ENCODE data around the gene N4BP3.

Gene N4BP3

GRCh38 chr5:178155065-178155464 lies 41.7 kb downstream of the N4BP3 start:
- DNase-seq (ENCODE audit: insufficient read length) (no peak), FAIRE-seq (no peak)
- TF ChIP-seq TAF1 (IDR thresholded peaks at IDR 0.05; ENCODE audit: borderline replicate concordance, low read depth, low read length) (no peak), POLR2A (IDR thresholded peaks at IDR 0.05; ENCODE audit: low read depth, low read length) (no peak), POLR2AphosphoS5 (IDR thresholded peaks at IDR 0.05; ENCODE audit: low read depth, low read length) (no peak)

- no peak for TF ChIP-seq TAF1 (IDR thresholded peaks at IDR 0.05; ENCODE audit: borderline replicate concordance, low read depth, low read length)
- TF ChIP-seq POLR2A (IDR thresholded peaks at IDR 0.05; ENCODE audit: low read depth, low read length), result no peak
- no peak for TF ChIP-seq POLR2AphosphoS5 (IDR thresholded peaks at IDR 0.05; ENCODE audit: low read depth, low read length)
- FAIRE-seq, result no peak
- no peak for DNase-seq (ENCODE audit: insufficient read length)
Measured at GRCh38 chr5:178160176-178160575, 46.8 kb downstream of the N4BP3 start.

- TF ChIP-seq POLR2AphosphoS5 (IDR thresholded peaks at IDR 0.05; ENCODE audit: low read depth, low read length) (no peak), TAF1 (IDR thresholded peaks at IDR 0.05; ENCODE audit: borderline replicate concordance, low read depth, low read length) (no peak), POLR2A (IDR thresholded peaks at IDR 0.05; ENCODE audit: low read depth, low read length) (no peak)
- DNase-seq (ENCODE audit: insufficient read length) (no peak), FAIRE-seq (no peak)
Measured at GRCh38 chr5:178162481-178162880, 49.1 kb downstream of the N4BP3 start.

- peak; percentile 95 for FAIRE-seq
- no peak for TF ChIP-seq TAF1 (IDR thresholded peaks at IDR 0.05; ENCODE audit: borderline replicate concordance, low read depth, low read length)
- no peak for TF ChIP-seq POLR2AphosphoS5 (IDR thresholded peaks at IDR 0.05; ENCODE audit: low read depth, low read length)
- no peak for TF ChIP-seq POLR2A (IDR thresholded peaks at IDR 0.05; ENCODE audit: low read depth, low read length)
- DNase-seq (ENCODE audit: insufficient read length), result peak; percentile 90
Measured at GRCh38 chr5:178163772-178164735, 50.7 kb downstream of the N4BP3 start.

- TF ChIP-seq POLR2A (IDR thresholded peaks at IDR 0.05; ENCODE audit: low read depth, low read length), result no peak
- no peak for TF ChIP-seq POLR2AphosphoS5 (IDR thresholded peaks at IDR 0.05; ENCODE audit: low read depth, low read length)
- no peak for TF ChIP-seq TAF1 (IDR thresholded peaks at IDR 0.05; ENCODE audit: borderline replicate concordance, low read depth, low read length)
- DNase-seq (ENCODE audit: insufficient read length) (no peak), FAIRE-seq (no peak)
Measured at GRCh38 chr5:178165581-178165980, 52.2 kb downstream of the N4BP3 start.

GRCh38 chr5:178170455-178170854 lies 57.1 kb downstream of the N4BP3 start:
- TF ChIP-seq TAF1 (IDR thresholded peaks at IDR 0.05; ENCODE audit: borderline replicate concordance, low read depth, low read length), result no peak
- no peak for TF ChIP-seq POLR2AphosphoS5 (IDR thresholded peaks at IDR 0.05; ENCODE audit: low read depth, low read length)
- no peak for TF ChIP-seq POLR2A (IDR thresholded peaks at IDR 0.05; ENCODE audit: low read depth, low read length)
- DNase-seq (ENCODE audit: insufficient read length), result no peak

GRCh38 chr5:178174456-178174855 lies 61.1 kb downstream of the N4BP3 start:
- no peak for DNase-seq (ENCODE audit: insufficient read length)
- no peak for FAIRE-seq
- TF ChIP-seq TAF1 (IDR thresholded peaks at IDR 0.05; ENCODE audit: borderline replicate concordance, low read depth, low read length), result no peak
- no peak for TF ChIP-seq POLR2AphosphoS5 (IDR thresholded peaks at IDR 0.05; ENCODE audit: low read depth, low read length)
- TF ChIP-seq POLR2A (IDR thresholded peaks at IDR 0.05; ENCODE audit: low read depth, low read length), result no peak

More at GRCh38 chr5:178170455-178170854, 57.1 kb downstream of the N4BP3 start:
- no peak for FAIRE-seq
